Fibroblast of lung (primary cell): ENCODE data around the gene ENTHD1. TPM values are rescaled to one million over a fixed set of nuclear protein-coding genes. Genes with fewer than 3 reads are reported as not detected.

ENCODE experiments used
- DNase-seq, 2 donors: peaks; one replicate each; pipeline versions ENCODE4 v3.0.0 to v3.0.0-alpha.2; 2010; ENCODE audit warnings: low read depth in 2 of 2
- H2AFZ ChIP-seq: 2 replicates; pipeline ENCODE4 v1.5.1; 2012; ENCODE audit warnings: low read length, control low read depth, inconsistent platforms
- H3K27ac ChIP-seq: 2 replicates; pipeline ENCODE4 v1.5.1; 2011; ENCODE audit warnings: low read length, control low read depth; ENCODE audit not compliant: insufficient read depth
- H3K27me3 ChIP-seq: 2 replicates; pipeline ENCODE4 v1.5.1; 2011; ENCODE audit warnings: mild to moderate bottlenecking, low read length; ENCODE audit not compliant: control insufficient read depth, insufficient read depth
- H3K36me3 ChIP-seq: 2 replicates; pipeline ENCODE4 v1.5.1; 2011; ENCODE audit warnings: low read length; ENCODE audit not compliant: control insufficient read depth, insufficient read depth
- H3K4me1 ChIP-seq: 2 replicates; pipeline ENCODE4 v1.5.1; 2011; ENCODE audit warnings: low read length; ENCODE audit not compliant: control insufficient read depth, insufficient read depth; ENCODE audit errors: extremely low read depth
- H3K4me2 ChIP-seq: 2 replicates; pipeline ENCODE4 v1.5.1; 2011; ENCODE audit warnings: low read length, control low read depth; ENCODE audit not compliant: insufficient read depth; ENCODE audit errors: extremely low read depth
- H3K4me3 ChIP-seq, 4 experiments: fragments of 200-600 bp in 1 of 4; sonication (generic) in 1 of 4; replicated peaks in 1 of 4; 2 replicates each; pipeline ENCODE4 v1.5.1; 2011 to 2016; ENCODE audit warnings: low read length in 4 of 4, low read depth in 3 of 4, mild to moderate bottlenecking in 3 of 4, control low read depth in 2 of 4, inconsistent platforms in 1 of 4, mixed read lengths in 1 of 4; ENCODE audit not compliant: insufficient read depth in 1 of 4; ENCODE audit errors: control extremely low read depth in 1 of 4
- H3K79me2 ChIP-seq: 2 replicates; pipeline ENCODE4 v1.5.1; 2012; ENCODE audit warnings: mild to moderate bottlenecking, low read length, inconsistent platforms; ENCODE audit not compliant: control insufficient read depth, insufficient read depth
- H3K9ac ChIP-seq: 2 replicates; pipeline ENCODE4 v1.5.1; 2011; ENCODE audit warnings: mild to moderate bottlenecking, low read length, control low read depth; ENCODE audit not compliant: insufficient read depth
- H3K9me3 ChIP-seq: 2 replicates; pipeline ENCODE4 v1.5.1; 2012; ENCODE audit warnings: low read depth, low read length; ENCODE audit not compliant: control insufficient read depth, insufficient read depth
- H4K20me1 ChIP-seq: 2 replicates; pipeline ENCODE4 v1.5.1; 2011; ENCODE audit warnings: low read length; ENCODE audit not compliant: control insufficient read depth, insufficient read depth; ENCODE audit errors: extremely low read depth
- EZH2 ChIP-seq: IDR thresholded peaks from 2 replicates; pipeline ENCODE4 v1.5.1; 2012; ENCODE audit warnings: low read length, control low read depth, mild to moderate bottlenecking; ENCODE audit errors: missing control alignments
- polyA plus RNA-seq, 2 donors: library from polyadenylated mRNA; depleted of rRNA in 1 of 2; stranded (reverse) in 1 of 2; unstranded in 1 of 2; fragments of >200 nt; gene quantifications; 2 replicates each; pipeline ENCODE4 v1.2.1, GENCODE V29; 2011 to 2012; ENCODE audit warnings: missing spikeins in 1 of 2
- total RNA-seq: library from RNA; depleted of rRNA; stranded (reverse); fragments of >200 nt; gene quantifications from 2 replicates; pipeline ENCODE4 v1.2.1, GENCODE V29; 2014
- TF ChIP-seq, protein P1 (sequence below), 2 donors: IDR thresholded peaks in 1 of 2; conservative IDR thresholded peaks in 1 of 2; 1 replicate in 1 of 2; 2 replicates in 1 of 2; pipeline ENCODE4 v1.5.1; 2011 to 2012; ENCODE audit warnings: low read length in 2 of 2, control low read depth in 1 of 2, inconsistent platforms in 1 of 2, low read depth in 1 of 2, mild to moderate bottlenecking in 1 of 2

The ENTHD1 gene
- total and polyA plus RNA-seq, 2 donors (not counting 1 experiment from before 2014, with no cell fraction given) = not detected

DNA sequence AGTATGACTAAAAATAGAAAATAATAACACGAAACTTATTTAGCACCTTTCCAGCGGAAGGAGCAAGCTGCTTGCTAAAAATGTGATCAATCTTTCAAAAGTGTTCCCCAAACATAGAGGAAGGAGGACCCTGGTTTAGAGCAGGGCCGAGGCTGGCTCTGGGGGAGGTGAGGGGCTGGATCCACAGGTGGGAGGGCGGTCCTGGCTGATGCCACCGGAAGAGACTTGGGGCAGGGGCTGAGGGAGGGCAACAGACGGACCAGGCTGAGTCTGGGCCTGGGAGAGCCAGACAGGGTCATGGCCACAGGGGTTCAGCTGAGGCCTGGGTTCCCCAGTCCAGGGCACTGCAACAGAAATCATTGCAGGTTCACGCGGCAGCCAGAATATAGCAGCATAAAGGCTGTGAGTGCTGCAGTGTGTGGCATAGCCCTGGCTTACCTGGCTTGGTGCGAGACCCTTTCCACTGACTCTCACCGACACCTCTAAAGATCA is 179.7 kb downstream of the ENTHD1 start:
- no peak for TF ChIP-seq EZH2
- TF ChIP-seq, protein P1, sequence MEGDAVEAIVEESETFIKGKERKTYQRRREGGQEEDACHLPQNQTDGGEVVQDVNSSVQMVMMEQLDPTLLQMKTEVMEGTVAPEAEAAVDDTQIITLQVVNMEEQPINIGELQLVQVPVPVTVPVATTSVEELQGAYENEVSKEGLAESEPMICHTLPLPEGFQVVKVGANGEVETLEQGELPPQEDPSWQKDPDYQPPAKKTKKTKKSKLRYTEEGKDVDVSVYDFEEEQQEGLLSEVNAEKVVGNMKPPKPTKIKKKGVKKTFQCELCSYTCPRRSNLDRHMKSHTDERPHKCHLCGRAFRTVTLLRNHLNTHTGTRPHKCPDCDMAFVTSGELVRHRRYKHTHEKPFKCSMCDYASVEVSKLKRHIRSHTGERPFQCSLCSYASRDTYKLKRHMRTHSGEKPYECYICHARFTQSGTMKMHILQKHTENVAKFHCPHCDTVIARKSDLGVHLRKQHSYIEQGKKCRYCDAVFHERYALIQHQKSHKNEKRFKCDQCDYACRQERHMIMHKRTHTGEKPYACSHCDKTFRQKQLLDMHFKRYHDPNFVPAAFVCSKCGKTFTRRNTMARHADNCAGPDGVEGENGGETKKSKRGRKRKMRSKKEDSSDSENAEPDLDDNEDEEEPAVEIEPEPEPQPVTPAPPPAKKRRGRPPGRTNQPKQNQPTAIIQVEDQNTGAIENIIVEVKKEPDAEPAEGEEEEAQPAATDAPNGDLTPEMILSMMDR (conservative IDR thresholded peaks at IDR 0.05 in 1 of 2, IDR thresholded peaks at IDR 0.05 in 1 of 2; ENCODE audit: low read depth in 1 of 2, low read length in 2 of 2) = no peak
- H3K36me3 ChIP-seq = no peaks in the 10 kb centered on the region
- no peaks in the 10 kb centered on the region for H3K79me2 ChIP-seq
- H3K9ac ChIP-seq = no peak overlapping the region
- no peak overlapping the region for H2AFZ ChIP-seq
- H3K4me1 ChIP-seq = no peaks in the 10 kb centered on the region
- no peaks in the 10 kb centered on the region for H4K20me1 ChIP-seq
- peaks cover 3% of the 10 kb centered on the region for H3K27me3 ChIP-seq
- no peaks in the 10 kb centered on the region for H3K9me3 ChIP-seq
- H3K27ac ChIP-seq = no peak overlapping the region
- no peak overlapping the region for H3K4me3 ChIP-seq
- no peak for DNase-seq
- H3K4me2 ChIP-seq = no peak overlapping the region

DNA sequence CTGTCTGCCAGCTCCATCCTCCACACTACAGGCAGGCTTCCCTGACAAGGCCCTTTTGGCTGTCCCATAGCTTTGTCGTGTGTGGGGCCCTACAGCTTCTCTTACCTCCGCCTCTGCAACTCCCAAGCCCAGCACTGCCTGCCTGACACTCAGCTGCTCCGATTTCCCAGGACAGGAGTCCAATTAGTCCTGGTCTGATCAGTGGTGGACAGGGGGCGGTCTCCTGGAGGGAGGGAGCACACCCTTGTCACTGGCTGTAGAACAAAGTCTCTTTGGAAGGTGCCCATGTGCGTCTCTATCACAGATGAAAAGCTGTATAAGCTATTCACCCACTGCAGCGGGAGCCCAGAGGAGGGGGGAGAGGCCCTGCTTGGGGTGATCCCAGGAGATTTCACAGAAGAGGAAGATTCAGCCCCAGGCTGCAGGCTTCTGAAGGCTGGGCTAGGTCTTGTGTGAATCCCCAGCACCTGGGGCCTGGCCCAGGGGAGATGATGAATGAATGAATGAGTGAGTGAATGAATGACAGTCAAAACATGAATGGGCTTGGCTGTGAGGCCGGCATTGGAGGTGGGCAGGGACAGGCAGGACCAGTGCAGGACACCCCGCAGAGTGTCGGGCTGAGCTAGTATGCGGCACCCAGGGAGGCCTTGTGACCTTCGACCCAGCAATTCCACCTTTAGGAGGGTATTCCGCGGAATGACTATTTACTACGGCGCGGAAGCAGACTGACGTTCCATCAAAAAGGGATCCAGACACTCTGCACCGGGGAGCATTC is 180.6 kb downstream of the ENTHD1 start:
- no peak overlapping the region for H3K27ac ChIP-seq
- no peaks in the 10 kb centered on the region for H3K79me2 ChIP-seq
- H3K4me3 ChIP-seq = no peak overlapping the region
- H3K9ac ChIP-seq = no peak overlapping the region
- H3K36me3 ChIP-seq = no peaks in the 10 kb centered on the region
- H3K4me1 ChIP-seq = no peaks in the 10 kb centered on the region
- DNase-seq = no peak
- no peak overlapping the region for H2AFZ ChIP-seq
- no peaks in the 10 kb centered on the region for H4K20me1 ChIP-seq
- peaks cover 3% of the 10 kb centered on the region for H3K27me3 ChIP-seq
- H3K4me2 ChIP-seq = no peak overlapping the region
- no peaks in the 10 kb centered on the region for H3K9me3 ChIP-seq
- TF ChIP-seq, protein P1 (conservative IDR thresholded peaks at IDR 0.05 in 1 of 2, IDR thresholded peaks at IDR 0.05 in 1 of 2; ENCODE audit: low read depth in 1 of 2, low read length in 2 of 2) = no peak
- TF ChIP-seq EZH2 = no peak

DNA sequence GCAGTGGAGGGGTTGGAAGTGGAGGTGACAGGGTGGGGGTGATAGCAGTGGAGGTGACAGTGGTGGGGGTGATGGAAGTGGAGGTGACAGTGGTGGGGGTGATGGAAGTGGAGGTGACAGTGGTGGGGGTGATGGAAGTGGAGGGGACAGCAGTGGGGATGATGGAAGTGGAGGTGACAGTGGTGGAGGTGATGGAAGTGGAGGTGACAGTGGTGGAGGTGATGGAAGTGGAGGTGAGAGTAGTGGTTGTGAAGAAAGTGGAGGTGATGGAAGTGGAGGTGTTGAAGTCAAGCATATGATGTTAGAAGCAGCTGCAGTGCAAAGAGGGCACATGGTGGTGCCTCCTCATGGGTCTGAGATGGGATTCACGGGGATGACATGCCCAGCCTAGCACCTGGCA is 181.5 kb downstream of the ENTHD1 start:
- Histone ChIP-seq H3K9ac (no peak overlapping the region), H3K4me2 (no peak overlapping the region), H3K36me3 (no peaks in the 10 kb centered on the region), H3K4me1 (no peaks in the 10 kb centered on the region), H3K9me3 (no peaks in the 10 kb centered on the region), H3K27me3 (peaks cover 3% of the 10 kb centered on the region), H4K20me1 (no peaks in the 10 kb centered on the region), H3K4me3 (no peak overlapping the region), H2AFZ (no peak overlapping the region), H3K27ac (no peak overlapping the region), H3K79me2 (no peaks in the 10 kb centered on the region)
- TF ChIP-seq, protein P1 (conservative IDR thresholded peaks at IDR 0.05 in 1 of 2, IDR thresholded peaks at IDR 0.05 in 1 of 2; ENCODE audit: low read depth in 1 of 2, low read length in 2 of 2) = no peak
- no peak for TF ChIP-seq EZH2
- DNase-seq = no peak
